Left colon (tissue), 2 donors: ENCODE results near the gene SPDYC. TPM values are rescaled to one million over a fixed set of nuclear protein-coding genes. Genes with fewer than 3 reads are reported as not detected.

Experiments
- ATAC-seq: fragments of 200-7000 bp; cut with Tn5 transposase; one replicate; pipeline ENCODE4 v1.9.1; 2020; ENCODE audit warnings: mild to moderate bottlenecking, moderate library complexity
- DNase-seq, 2 donors: peaks; one replicate each; pipeline ENCODE4 v3.0.0-alpha.2; 2020
- intact Hi-C, 2 donors: fragments of 100-400 bp; cut with DNase I in 1 of 2; cut with micrococcal nuclease in 1 of 2; formaldehyde crosslinking; loops; one replicate each; pipeline versions ENCODE4 v1.11.2 to v1.14.0; 2022; cut with DNase I, micrococcal nuclease
- total RNA-seq, 2 donors: library from RNA; stranded (reverse); fragmentation: NEBNext Ultra II Directional; extraction: Animal tissue kit (Norgen Biotek cat#: 25700); gene quantifications; one replicate each; pipeline ENCODE4 v1.2.1, GENCODE V29; 2021
- donor health status: DM: no; HTN: no; CAD: no.
- donor health status: DM: yes; HTN: yes; CAD: no.

SPDYC gene
- total RNA-seq, 2 donors from 2014 or later = not detected

- no peak for DNase-seq
- no peak for ATAC-seq
- intact Hi-C loops = no loop called here
Measured at GRCh38 chr11:65187971-65188461, 18.0 kb downstream of the SPDYC start.

- intact Hi-C loops = no loop called here
- ATAC-seq (no peak), DNase-seq (no peak)
Measured at GRCh38 chr11:65188486-65188885, 18.5 kb downstream of the SPDYC start.

- no peak for DNase-seq
- ATAC-seq = no peak
- intact Hi-C loops = no loop called here
Measured at GRCh38 chr11:65189191-65189590, 19.2 kb downstream of the SPDYC start.

GRCh38 chr11:65194564-65194963 is 24.5 kb downstream of the SPDYC start:
- ATAC-seq (no peak), DNase-seq (no peak)
- intact Hi-C loops = no loop called here

- ATAC-seq = no peak
- intact Hi-C loops = no loop called here
- DNase-seq = no peak
Measured at GRCh38 chr11:65204143-65204542, 34.1 kb downstream of the SPDYC start.

GRCh38 chr11:65204646-65205601 is 34.9 kb downstream of the SPDYC start:
- ATAC-seq (peak; percentile 21), DNase-seq (peak in 1 of 2 donors; percentile 24)
- intact Hi-C loops = no loop called here

- ATAC-seq (no peak), DNase-seq (no peak)
- intact Hi-C loops = no loop called here
Measured at GRCh38 chr11:65205602-65205967, 35.6 kb downstream of the SPDYC start.

- DNase-seq = peak in 1 of 2 donors; percentile 17
- ATAC-seq = no peak
- intact Hi-C loops = no loop called here
Measured at GRCh38 chr11:65206441-65206841, 36.4 kb downstream of the SPDYC start.

- DNase-seq = no peak
Measured at GRCh38 chr11:65206901-65207300, 36.9 kb downstream of the SPDYC start.

GRCh38 chr11:65207918-65208784 is 38.1 kb downstream of the SPDYC start:
- no peak for ATAC-seq
- intact Hi-C loops = no loop called here
- DNase-seq = peak in 1 of 2 donors; percentile 16

More at GRCh38 chr11:65206901-65207300, 36.9 kb downstream of the SPDYC start:
- ATAC-seq = no peak
- intact Hi-C loops = no loop called here

- intact Hi-C loops = no loop called here
- ATAC-seq (peak; percentile 70), DNase-seq (peak; percentile 51 to 58)
Measured at GRCh38 chr11:65208785-65209710, 39.0 kb downstream of the SPDYC start.

- intact Hi-C loops = no loop called here
Measured at GRCh38 chr11:65209711-65210360, 39.8 kb downstream of the SPDYC start.

GRCh38 chr11:65210361-65210731 is 40.3 kb downstream of the SPDYC start:
- DNase-seq (peak in 1 of 2 donors; percentile 23), ATAC-seq (no peak)
- intact Hi-C loops = no loop called here

More at GRCh38 chr11:65209711-65210360, 39.8 kb downstream of the SPDYC start:
- peak in 1 of 2 donors; percentile 20 for DNase-seq
- peak; percentile 8 for ATAC-seq

GRCh38 chr11:65210748-65211147 is 40.7 kb downstream of the SPDYC start:
- DNase-seq (no peak), ATAC-seq (no peak)
- intact Hi-C loops = no loop called here

- intact Hi-C loops = no loop called here
- ATAC-seq (no peak), DNase-seq (peak in 1 of 2 donors; percentile 15)
Measured at GRCh38 chr11:65211293-65212105, 41.5 kb downstream of the SPDYC start.

- intact Hi-C loops = no loop called here
- no peak for ATAC-seq
- peak in 1 of 2 donors; percentile 19 for DNase-seq
Measured at GRCh38 chr11:65212226-65212801, 42.3 kb downstream of the SPDYC start.
